Glomerular visceral epithelial cell (primary cell): ENCODE data around the gene SHROOM4.

ENCODE experiments used
- DNase-seq: peaks from one replicate; pipeline ENCODE4 v3.0.0-alpha.2; 2016; ENCODE audit errors: extremely low spot score

SHROOM4 gene

GRCh38 chrX:50787099-50787498, 26.9 kb downstream of the SHROOM4 start:
- DNase-seq, result no peak

DNA sequence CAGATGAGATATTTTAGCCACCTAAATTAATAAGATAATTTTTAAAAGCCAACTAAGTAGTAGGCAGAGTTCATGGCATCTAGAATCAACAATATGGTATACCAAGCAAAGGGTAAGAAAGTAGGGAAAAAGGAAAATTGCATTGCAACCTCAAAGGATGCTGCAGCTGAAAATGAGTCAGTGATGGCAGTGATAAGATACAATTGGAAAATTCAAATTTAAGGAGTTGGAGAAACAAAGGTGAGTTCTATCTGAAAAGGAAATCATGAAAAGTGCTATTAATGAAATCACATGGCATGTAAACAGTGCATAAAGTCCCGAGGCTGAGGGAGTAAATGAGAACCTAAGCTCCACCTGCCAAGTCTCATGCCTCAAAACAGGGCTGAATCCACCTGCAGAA, 33.9 kb downstream of the SHROOM4 start:
- no peak for DNase-seq

- no peak for DNase-seq
Observed at GRCh38 chrX:50779694-50780093, 34.3 kb downstream of the SHROOM4 start.

DNA sequence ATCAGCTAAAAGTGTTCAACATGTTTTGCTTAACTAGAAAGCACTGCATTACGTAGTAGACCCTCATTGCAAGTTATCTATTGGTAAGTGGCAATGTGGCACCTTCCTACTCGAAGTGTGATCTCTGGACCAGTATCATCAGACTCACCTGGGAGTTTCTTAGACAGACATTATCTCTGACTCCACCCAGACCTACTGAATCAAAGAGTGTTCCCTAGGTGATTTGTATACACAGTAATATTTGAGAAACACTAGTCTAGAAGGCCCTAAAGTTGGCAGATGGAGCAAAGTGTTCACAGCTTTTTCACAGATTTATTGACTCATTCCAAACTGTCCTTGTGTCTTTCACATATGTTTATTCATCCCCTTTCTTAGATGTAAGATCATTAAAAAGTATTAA, 35.7 kb downstream of the SHROOM4 start:
- no peak for DNase-seq

DNA sequence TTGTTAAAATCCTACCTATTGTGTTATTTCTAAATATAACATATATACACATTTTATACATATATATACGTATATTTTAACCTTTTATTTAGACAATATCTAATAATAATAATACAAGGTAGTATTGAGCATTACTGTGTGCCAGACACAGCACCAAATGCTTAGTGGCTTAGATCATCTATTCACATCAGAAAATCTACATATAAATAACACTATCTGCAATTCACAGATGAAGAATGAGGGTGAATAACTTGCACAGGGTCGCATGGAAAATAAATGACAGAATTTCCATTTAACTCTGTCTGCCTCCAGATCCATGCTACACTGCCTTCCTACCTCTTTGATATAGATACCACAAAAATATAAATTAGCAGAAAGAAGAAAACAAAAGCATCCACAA, 37.7 kb downstream of the SHROOM4 start:
- no peak for DNase-seq

GRCh38 chrX:50771382-50771781, 42.6 kb downstream of the SHROOM4 start:
- no peak for DNase-seq

GRCh38 chrX:50770702-50771101, 43.3 kb downstream of the SHROOM4 start:
- DNase-seq, result peak; percentile 22

GRCh38 chrX:50769389-50770063, 44.5 kb downstream of the SHROOM4 start:
- DNase-seq, result no peak

DNA sequence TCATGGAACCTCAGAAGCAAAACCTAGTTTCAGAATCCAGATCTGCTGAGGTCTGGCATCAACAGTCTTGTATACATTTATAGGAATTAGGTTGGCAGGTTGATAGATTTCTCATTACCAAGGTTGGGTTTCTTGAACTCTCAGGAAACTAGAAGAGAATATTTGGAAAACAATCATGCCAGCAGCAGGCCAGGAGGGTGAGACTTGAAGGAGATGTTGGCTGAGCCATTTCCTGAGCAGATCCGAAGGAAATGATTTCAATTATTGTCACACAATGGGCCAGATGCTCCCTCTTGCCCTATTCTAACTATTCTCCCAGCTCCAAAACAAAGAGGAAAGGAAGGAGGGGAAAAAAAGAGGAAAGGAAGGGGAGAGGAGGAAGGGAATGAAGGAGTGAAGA, 45.2 kb downstream of the SHROOM4 start:
- DNase-seq, result no peak

GRCh38 chrX:50765986-50766385, 48.0 kb downstream of the SHROOM4 start:
- DNase-seq, result no peak

- DNase-seq, result no peak
Observed at GRCh38 chrX:50762578-50762977, 51.4 kb downstream of the SHROOM4 start.

GRCh38 chrX:50756276-50756675, 57.7 kb downstream of the SHROOM4 start:
- DNase-seq, result no peak

GRCh38 chrX:50751091-50751490, 62.9 kb downstream of the SHROOM4 start:
- DNase-seq, result no peak

DNA sequence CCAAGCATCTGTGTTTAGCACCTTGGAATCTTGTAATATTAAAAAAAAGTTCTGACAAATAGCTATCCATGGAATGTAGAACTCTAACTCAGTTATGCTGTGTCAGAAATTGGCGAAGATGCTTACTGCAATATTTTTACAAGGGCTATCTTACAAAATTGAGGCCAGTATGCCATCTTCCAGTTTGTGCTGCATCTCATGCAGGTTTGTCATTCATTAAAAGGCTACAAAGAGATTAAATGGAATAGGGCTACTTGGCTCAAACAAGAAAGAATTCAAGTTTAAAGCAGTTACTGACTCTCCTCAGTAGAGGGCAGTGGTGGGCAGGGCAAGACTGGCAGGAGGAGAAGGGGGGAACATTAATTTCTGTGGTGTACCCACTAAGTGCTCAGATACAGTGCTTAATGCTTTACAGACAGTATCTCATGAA, 66.5 kb downstream of the SHROOM4 start:
- peak; percentile 30 for DNase-seq

GRCh38 chrX:50736656-50737055, 77.3 kb downstream of the SHROOM4 start:
- DNase-seq, result no peak

DNA sequence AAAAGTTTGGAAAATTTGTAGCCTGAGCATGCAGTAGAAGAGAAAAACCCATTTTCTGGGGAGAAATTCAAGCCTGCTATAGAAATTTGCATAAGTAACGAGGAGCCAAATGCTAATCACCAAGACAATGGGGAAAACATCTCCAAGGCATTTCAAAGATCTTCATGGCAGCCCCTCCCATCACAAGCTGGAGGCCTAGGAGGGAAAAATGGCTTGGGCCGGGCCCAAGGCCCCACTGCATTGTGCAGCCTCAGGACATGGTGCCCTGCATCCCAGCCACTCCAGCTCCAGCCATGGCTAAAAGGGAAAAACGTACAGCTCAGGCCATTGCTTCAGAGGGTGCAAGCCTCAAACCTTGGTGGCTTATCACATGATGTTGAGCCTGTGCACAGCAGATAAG, 87.7 kb downstream of the SHROOM4 start:
- no peak for DNase-seq

DNA sequence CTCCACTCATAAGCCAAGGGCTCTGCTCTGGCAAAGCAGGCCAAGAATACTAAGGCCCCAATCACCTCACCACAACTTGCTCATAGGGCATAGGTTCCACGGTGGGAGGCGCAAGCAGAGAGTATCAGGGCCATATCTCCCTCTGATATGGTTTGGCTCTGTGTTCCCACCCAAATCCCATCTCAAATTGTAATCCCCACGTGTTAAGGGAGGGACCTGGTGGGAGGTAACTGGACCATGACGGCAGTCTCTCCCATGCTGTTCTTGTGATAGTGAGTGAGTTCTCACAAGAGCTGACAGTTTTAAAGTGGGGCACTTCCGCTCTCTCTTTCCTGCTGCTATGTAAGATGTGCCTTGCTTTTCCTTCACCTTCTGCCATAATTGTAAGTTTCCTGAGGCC, 88.7 kb downstream of the SHROOM4 start:
- DNase-seq, result no peak

DNA sequence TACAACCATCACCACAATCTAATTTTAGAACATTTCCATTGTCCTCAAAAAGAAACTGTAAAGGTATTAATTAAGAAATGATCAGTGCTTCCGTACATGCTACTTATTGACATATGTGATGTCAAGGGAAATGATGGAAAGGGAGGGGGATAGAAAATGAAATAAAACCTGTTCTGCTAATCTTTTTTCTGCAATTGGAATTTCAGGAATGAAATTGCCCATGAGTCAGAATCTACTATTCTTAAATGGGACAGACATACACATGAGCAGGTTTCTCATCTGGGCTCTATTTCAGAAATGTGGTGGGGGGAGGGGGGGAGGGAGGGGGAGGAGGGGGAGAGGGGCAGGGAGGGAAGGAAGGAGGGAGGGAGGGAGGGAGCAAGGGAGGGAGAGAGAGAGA, 91.0 kb downstream of the SHROOM4 start:
- peak; percentile 31 for DNase-seq

GRCh38 chrX:50721764-50722521, 92.1 kb downstream of the SHROOM4 start:
- no peak for DNase-seq

GRCh38 chrX:50719614-50720013, 94.4 kb downstream of the SHROOM4 start:
- DNase-seq, result no peak

DNA sequence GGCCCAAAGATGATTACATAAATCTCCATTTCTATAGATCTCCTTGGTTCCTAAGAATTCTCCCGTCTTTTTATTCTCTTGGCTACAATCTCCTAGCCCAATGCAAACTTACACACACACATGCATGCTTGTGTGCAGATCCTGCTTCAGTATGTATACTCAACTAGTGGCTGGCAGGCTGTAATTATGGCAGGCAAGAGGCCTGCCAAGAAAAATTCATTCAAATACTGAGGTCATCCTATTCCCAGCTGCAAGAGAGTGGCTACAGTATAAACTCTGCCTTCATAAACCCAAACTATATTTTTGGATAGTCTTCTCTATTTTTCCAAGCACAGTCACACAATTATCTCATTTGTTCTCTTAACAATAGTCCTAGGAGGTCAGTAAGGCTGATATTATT, 95.2 kb downstream of the SHROOM4 start:
- DNase-seq, result no peak

- DNase-seq, result peak; percentile 20
Observed at GRCh38 chrX:50716706-50717105, 97.3 kb downstream of the SHROOM4 start.

DNA sequence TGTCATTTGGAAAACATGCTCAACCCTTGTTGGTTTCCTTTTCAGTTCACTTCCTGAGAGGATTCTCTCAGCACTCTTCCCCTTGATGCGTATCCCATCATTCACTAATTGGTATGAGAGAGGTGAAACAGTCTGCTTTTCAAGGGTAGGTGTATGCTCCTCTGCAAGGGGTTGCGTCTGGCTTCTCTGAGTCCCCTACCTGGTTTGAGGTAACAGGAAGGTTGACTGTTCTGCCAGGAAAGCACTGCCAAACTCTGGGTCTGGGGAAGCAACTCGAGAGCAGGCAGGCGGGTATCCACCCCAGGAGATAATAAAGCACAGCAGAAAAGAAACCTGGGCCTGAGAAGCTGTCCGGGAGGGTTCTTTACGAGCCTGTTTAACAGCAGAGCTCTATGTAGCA, 101.2 kb downstream of the SHROOM4 start:
- no peak for DNase-seq

- no peak for DNase-seq
Observed at GRCh38 chrX:50711907-50712306, 102.1 kb downstream of the SHROOM4 start.
